Ureter (tissue), 1 donor: ENCODE measurements around the gene ANKRD36B. TPM values are rescaled to one million over a fixed set of nuclear protein-coding genes. Genes with fewer than 3 reads are reported as not detected.
"Not testable (repeated sequence)": the region's sequence is repeated elsewhere in the genome, so short reads cannot be mapped to it uniquely, and the experiment has no call there.

Source experiments
- DNase-seq: peaks from one replicate; pipeline ENCODE4 v3.0.0-alpha.2; 2020; ENCODE audit warnings: low spot score
- total RNA-seq: library from RNA; stranded (reverse); gene quantifications from one replicate; pipeline ENCODE4 v1.2.4, GENCODE V29; 2023
- donor health status: DM: yes; HTN: yes; CAD: no.

Gene ANKRD36B
- total RNA-seq, 1 donor from 2014 or later, result 25.3 TPM

DNA sequence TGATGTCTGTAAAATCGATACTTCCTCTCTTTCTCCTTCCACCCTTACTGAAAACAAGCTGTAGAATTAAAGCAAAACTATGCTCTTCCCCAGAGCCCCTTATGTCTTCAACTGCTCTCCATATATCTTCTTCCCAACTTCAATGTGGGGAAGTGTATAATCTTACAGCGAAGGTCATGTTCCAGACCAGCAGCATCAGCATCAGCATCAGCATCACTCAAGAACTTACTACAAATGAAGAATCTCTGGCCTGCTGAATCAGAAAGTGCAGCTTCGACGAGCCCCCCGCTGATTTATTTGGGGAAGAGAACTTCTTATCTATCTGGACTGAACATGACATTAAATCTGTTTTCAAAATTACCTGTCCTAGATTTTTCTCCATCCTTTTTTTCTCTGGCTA is 40.6 kb downstream of the ANKRD36B start:
- not testable (repeated sequence) for DNase-seq

DNA sequence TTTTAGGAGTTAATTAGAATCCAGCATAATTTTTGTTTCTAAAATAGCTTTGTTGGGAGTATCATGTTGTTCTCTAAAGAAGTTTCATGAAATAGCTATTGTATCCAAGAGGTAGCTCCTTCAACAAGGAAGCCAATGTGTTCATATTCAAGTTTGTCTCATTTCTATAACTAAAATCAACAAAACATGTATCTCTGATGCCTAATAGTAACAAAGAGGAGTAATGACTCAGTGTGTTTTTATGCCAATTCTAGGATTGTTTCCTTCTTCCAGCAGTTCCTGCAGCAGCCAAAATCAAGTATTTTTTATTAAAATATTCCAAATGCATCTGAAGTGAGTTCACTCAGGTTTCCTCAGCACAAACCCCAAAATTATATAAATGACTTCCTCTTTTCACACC is 41.1 kb downstream of the ANKRD36B start:
- DNase-seq, result not testable (repeated sequence)

DNA sequence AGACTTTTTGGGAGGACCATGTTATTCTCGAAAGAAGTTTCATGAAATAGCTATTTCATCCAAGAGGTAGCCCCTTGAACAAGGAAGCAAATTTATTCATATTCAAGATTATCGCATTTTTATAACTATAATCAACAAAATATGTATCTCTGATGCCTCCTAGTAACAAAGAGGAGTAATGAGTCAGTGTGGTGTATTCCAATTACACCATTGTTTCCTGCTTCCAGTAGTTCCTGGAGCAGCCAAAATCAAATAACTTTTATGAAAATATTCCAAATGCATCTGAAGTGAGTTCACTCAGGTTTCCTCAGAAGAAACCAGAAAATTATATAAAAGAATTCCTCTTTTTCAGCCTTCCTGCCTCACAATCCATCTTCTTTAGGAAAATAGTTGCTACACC is 43.0 kb downstream of the ANKRD36B start:
- no peak for DNase-seq

DNA sequence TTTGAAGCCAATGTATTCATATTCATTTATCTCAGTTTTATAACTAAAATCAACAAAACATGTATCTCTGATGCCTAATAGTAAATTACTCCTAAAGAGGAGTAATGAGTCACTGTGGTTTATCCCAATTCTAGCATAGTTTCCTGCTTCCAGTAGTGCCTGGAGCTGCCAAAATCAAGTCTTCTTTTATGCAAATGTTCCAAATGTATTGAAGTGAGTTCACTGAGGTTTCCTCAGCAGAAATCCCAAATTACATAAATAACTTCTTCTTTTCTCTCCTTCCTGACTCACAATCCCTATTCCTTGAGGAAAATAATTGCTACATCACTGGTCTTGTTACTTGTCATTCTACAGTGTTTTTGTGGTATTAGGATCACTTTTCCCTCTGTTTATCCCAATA is 44.8 kb downstream of the ANKRD36B start:
- DNase-seq, result not testable (repeated sequence)

DNA sequence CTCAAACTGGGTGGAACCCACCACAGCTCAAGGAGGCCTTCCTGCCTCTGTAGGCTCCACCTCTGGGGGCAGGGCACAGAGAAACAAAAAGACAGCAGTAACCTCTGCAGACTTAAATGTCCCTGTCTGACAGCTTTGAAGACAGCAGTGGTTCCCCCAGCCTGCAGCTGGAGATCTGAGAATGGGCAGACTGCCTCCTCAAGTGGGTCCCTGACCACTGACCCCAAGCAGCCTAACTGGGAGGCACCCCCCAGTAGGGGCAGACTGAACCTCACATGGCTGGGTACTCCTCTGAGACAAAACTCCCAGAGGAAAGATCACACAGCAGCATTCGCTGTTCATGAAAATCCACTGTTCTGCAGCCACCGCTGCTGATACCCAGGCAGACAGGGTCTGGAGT is 63.8 kb downstream of the ANKRD36B start:
- not testable (repeated sequence) for DNase-seq

DNA sequence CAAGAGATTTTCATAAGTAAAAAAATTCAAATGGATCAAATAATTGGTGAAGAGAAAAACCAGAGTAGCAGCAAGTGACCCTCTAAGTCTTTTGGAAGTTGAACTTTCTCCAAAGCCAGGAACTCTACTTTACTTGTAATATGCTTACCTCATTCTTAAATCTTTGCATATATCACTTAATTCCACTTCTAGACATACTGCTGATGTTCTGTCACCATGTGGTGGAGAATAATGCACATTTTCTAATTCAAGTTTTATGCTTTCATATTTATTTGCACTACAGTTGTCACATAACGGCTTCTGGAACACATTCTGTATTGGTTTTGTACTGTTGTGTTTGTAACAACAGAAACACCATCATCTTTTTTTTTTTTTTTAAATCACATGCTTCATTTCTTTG is 65.9 kb downstream of the ANKRD36B start:
- not testable (repeated sequence) for DNase-seq

DNA sequence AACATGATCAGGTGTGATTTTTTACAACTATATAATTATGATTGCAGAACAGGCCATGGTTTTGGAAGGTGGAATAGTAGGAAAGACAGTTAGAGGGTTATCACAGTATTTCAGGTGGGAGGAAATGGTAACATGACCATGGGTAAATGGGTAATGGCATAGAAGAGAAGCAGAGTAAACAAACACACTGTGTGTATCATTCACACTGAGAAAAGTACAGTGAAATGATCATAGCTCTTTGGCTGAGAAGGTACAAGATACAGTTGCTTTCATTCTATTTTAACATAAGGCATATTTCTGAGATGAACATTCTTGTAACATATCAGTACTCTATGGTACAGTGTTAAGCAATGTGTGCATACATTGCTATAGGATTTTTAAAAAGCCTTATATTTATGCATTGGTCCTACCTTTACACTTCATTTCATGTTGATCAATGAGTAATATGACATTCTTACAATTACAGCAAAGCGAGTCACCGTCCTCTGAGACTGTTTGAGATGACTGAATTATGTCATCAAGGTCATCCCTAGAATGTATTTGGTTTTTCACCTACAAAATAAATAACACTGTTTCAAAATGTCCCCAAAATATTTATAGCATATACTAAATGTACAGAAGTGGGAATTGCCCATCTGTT is 66.6 kb downstream of the ANKRD36B start:
- DNase-seq, result not testable (repeated sequence)

DNA sequence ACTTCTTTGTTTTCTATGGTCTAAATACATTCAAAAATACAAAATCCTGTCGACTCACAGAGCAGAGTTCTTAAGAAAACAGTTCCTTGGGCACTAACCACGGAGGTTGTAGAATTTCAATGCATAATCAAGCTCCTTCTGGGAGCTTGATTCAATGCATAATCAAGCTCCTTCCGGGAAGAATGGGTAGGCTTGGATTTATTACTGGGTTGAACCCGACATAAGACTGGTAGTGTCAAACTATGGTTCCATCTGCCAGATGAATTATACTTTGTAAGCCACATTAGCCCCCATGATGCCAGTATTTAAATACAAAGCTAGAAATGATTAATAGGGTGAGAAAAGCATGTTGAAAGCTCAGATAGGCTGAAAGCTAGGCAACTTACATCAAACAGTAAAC is 94.0 kb downstream of the ANKRD36B start:
- not testable (repeated sequence) for DNase-seq

DNA sequence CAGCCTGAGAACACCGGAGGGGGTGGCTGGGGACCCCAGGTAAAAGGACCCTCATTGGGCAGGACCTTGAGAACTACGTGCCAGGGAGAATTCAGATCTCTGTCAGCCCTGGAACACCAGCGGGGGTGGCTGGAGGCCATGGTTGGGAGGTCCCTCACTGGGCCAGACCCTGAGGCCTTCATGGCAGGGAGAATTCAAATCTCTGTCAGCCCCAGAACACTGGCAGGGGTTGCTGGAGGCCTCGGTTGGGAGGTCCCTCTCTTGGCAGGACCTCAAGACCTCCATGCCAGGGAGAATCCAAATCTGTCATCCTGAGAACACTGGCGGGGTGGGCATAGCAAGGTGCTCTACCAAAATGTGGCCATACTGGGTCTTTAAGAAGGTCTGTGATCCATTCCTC is 99.5 kb downstream of the ANKRD36B start:
- peak; percentile 36 for DNase-seq

Other genes starting within 250 kb of the ANKRD36B start
- 254 TPM for gene COX5B, start 56.2 kb upstream of the ANKRD36B start, total RNA-seq
- 67.4 TPM for gene ACTR1B, start 74.2 kb upstream of the ANKRD36B start, total RNA-seq
- gene C2orf92, start 79.8 kb upstream of the ANKRD36B start, total RNA-seq, result 9.2 TPM
- gene ZAP70, start 123.7 kb upstream of the ANKRD36B start, total RNA-seq, result 5.2 TPM